GM21723 (cell line): ENCODE measurements around the gene CCR5AS.
A peak's percentile ranks its signal among the peaks of the same experiment; 100 is the strongest.

Experiments
- ATAC-seq: cut with Tn5 transposase; IDR thresholded peaks from one replicate; pipeline ENCODE4 v1.9.1; 2021; ENCODE audit warnings: mild to moderate bottlenecking, moderate library complexity; ENCODE audit not compliant: unreplicated experiment

Gene CCR5AS

GRCh38 chr3:46318207-46318927, 88.5 kb downstream of the CCR5AS start:
- no peak for ATAC-seq

GRCh38 chr3:46316206-46316605, 90.7 kb downstream of the CCR5AS start:
- no peak for ATAC-seq

GRCh38 chr3:46314517-46314916, 92.3 kb downstream of the CCR5AS start:
- peak; percentile 56 for ATAC-seq
